GM21360 (cell line): Measurements from ENCODE around the gene SLC35G2.
"Not testable (repeated sequence)": the region's sequence is repeated elsewhere in the genome, so short reads cannot be mapped to it uniquely, and the experiment has no call there.

Source experiments
- ATAC-seq: cut with Tn5 transposase; IDR thresholded peaks from one replicate; pipeline ENCODE4 v1.9.1; 2021; ENCODE audit warnings: mild to moderate bottlenecking, moderate library complexity; ENCODE audit not compliant: unreplicated experiment

The SLC35G2 gene

GRCh38 chr3:136835089-136835812 is 16.3 kb downstream of the SLC35G2 start:
- no peak for ATAC-seq

GRCh38 chr3:136835813-136836510 is 17.0 kb downstream of the SLC35G2 start:
- no peak for ATAC-seq

- ATAC-seq, result no peak
Observed at GRCh38 chr3:136836511-136837156, 17.7 kb downstream of the SLC35G2 start.

- ATAC-seq, result no peak
Observed at GRCh38 chr3:136838641-136839555, 20.0 kb downstream of the SLC35G2 start.

GRCh38 chr3:136839556-136839931 is 20.6 kb downstream of the SLC35G2 start:
- no peak for ATAC-seq

- no peak for ATAC-seq
Observed at GRCh38 chr3:136840252-136840651, 21.3 kb downstream of the SLC35G2 start.

- ATAC-seq, result no peak
Observed at GRCh38 chr3:136842294-136842693, 23.4 kb downstream of the SLC35G2 start.

- no peak for ATAC-seq
Observed at GRCh38 chr3:136844724-136845123, 25.8 kb downstream of the SLC35G2 start.

GRCh38 chr3:136852180-136852579 is 33.3 kb downstream of the SLC35G2 start:
- ATAC-seq, result no peak

- ATAC-seq, result no peak
Observed at GRCh38 chr3:136856665-136857064, 37.7 kb downstream of the SLC35G2 start.

GRCh38 chr3:136858381-136858780 is 39.5 kb downstream of the SLC35G2 start:
- ATAC-seq, result no peak

GRCh38 chr3:136860541-136860940 is 41.6 kb downstream of the SLC35G2 start:
- no peak for ATAC-seq

- peak; percentile 95 for ATAC-seq
Observed at GRCh38 chr3:136861890-136862616, 43.1 kb downstream of the SLC35G2 start, which contains the start of gene NCK1. TSS of gene NCK1 (plus strand) at chr3:136862208. CDS start at chr3:136928002, 65,794 bp downstream.

- peak; percentile 22 for ATAC-seq
Observed at GRCh38 chr3:136862617-136863322, 43.8 kb downstream of the SLC35G2 start.

GRCh38 chr3:136869282-136869681 is 50.4 kb downstream of the SLC35G2 start:
- no peak for ATAC-seq

- not testable (repeated sequence) for ATAC-seq
Observed at GRCh38 chr3:136872258-136872657, 53.3 kb downstream of the SLC35G2 start.

GRCh38 chr3:136879510-136879909 is 60.6 kb downstream of the SLC35G2 start:
- ATAC-seq, result not testable (repeated sequence)

- no peak for ATAC-seq
Observed at GRCh38 chr3:136882571-136882970, 63.6 kb downstream of the SLC35G2 start.

- ATAC-seq, result no peak
Observed at GRCh38 chr3:136883967-136884720, 65.2 kb downstream of the SLC35G2 start.
